NCI-H128 (cell line): Measurements from ENCODE around the gene RAD54L2.
"Not testable (repeated sequence)": the region's sequence is repeated elsewhere in the genome, so short reads cannot be mapped to it uniquely, and the experiment has no call there.

Experiments
- DNase-seq: peaks from one replicate; lab custom pipeline; 2025; ENCODE audit not compliant: unreplicated experiment; lab: John Stamatoyannopoulos, UW

The RAD54L2 gene

GRCh38 chr3:51538115-51538458, 432 bp upstream of the RAD54L2 start:
- no peak for DNase-seq

GRCh38 chr3:51539291-51539941, 897 bp downstream of the RAD54L2 start:
- DNase-seq: no peak

- not testable (repeated sequence) for DNase-seq
Measured at GRCh38 chr3:51542596-51542995, 4.1 kb downstream of the RAD54L2 start.

- DNase-seq: no peak
Measured at GRCh38 chr3:51544011-51544775, 5.7 kb downstream of the RAD54L2 start.

GRCh38 chr3:51547274-51547673, 8.8 kb downstream of the RAD54L2 start:
- no peak for DNase-seq

- DNase-seq: no peak
Measured at GRCh38 chr3:51549311-51549710, 10.8 kb downstream of the RAD54L2 start.

GRCh38 chr3:51550080-51550819, 11.7 kb downstream of the RAD54L2 start:
- DNase-seq: no peak

- no peak for DNase-seq
Measured at GRCh38 chr3:51557993-51558392, 19.5 kb downstream of the RAD54L2 start.

GRCh38 chr3:51559411-51559888, 20.9 kb downstream of the RAD54L2 start:
- DNase-seq: peak; percentile 49

- no peak for DNase-seq
Measured at GRCh38 chr3:51559961-51560360, 21.4 kb downstream of the RAD54L2 start.

- not testable (repeated sequence) for DNase-seq
Measured at GRCh38 chr3:51562403-51562802, 23.9 kb downstream of the RAD54L2 start.

GRCh38 chr3:51568036-51568435, 29.5 kb downstream of the RAD54L2 start:
- DNase-seq: no peak

- DNase-seq: no peak
Measured at GRCh38 chr3:51568996-51569395, 30.5 kb downstream of the RAD54L2 start.

- DNase-seq: no peak
Measured at GRCh38 chr3:51578238-51578637, 39.7 kb downstream of the RAD54L2 start.

GRCh38 chr3:51580418-51580817, 41.9 kb downstream of the RAD54L2 start:
- no peak for DNase-seq

GRCh38 chr3:51581524-51581923, 43.0 kb downstream of the RAD54L2 start:
- no peak for DNase-seq

GRCh38 chr3:51585197-51585596, 46.7 kb downstream of the RAD54L2 start:
- no peak for DNase-seq

GRCh38 chr3:51585871-51586270, 47.4 kb downstream of the RAD54L2 start:
- no peak for DNase-seq
